GM12878 (cell line): Measurements from ENCODE around the gene TDO2. TPM values are rescaled to one million over a fixed set of nuclear protein-coding genes. Genes with fewer than 3 reads are reported as not detected.

Experiments used
- ATAC-seq: fragments of 200-7000 bp; cut with Tn5 transposase; 3 replicates; pipeline ENCODE4 v1.9.1; 2020; ENCODE audit warnings: mild to moderate bottlenecking, moderate library complexity
- BruUV-seq: library from RNA; stranded (reverse); fragments of 400-500 nt; replicated peaks from 2 replicates; lab custom pipeline; 2021; lab: Mats Ljungman, UMichigan
- CTCF ChIA-PET: fragments of 300-600 bp; sonication (Branson Sonifier 250); formaldehyde crosslinking; extraction: SDS; loops from one replicate; lab custom pipeline; 2021; ENCODE audit warnings: inconsistent platforms; lab: Yijun Ruan, JAX
- POLR2A ChIA-PET: fragments of 350-600 bp; formaldehyde crosslinking; extraction: SDS; loops from one replicate; lab custom pipeline; 2021; ENCODE audit warnings: inconsistent platforms; lab: Charles Lee
- RAD21 ChIA-PET: fragments of 300-600 bp; sonication (Branson Sonifier 250); formaldehyde crosslinking; loops from one replicate; lab custom pipeline; 2023; ENCODE audit warnings: antibody characterized with exemption; ENCODE audit not compliant: unreplicated experiment; lab: Charles Lee
- SMC1A ChIA-PET: fragments of 300-600 bp; sonication (Branson Sonifier 250); formaldehyde crosslinking; loops from one replicate; lab custom pipeline; 2023; ENCODE audit not compliant: unreplicated experiment, uncharacterized antibody; lab: Charles Lee
- DNase-seq: peaks from one replicate; pipeline ENCODE4 v3.0.0-alpha.2; 2011; ENCODE audit warnings: low read depth, low spot score
- FAIRE-seq: peaks from 3 replicates; lab custom pipeline; 2011; peaks lifted over from hg19 to GRCh38; lab: Jason Lieb, UNC
- H2AFZ ChIP-seq: 2 replicates; pipeline ENCODE4 v1.6.0; 2011; ENCODE audit warnings: low read depth, low read length, control low read depth; ENCODE audit not compliant: control insufficient read depth
- H3K27ac ChIP-seq: 2 replicates; pipeline ENCODE4 v1.5.1; 2011; ENCODE audit warnings: control low read depth; ENCODE audit not compliant: control insufficient read depth, insufficient read depth
- H3K27me3 ChIP-seq, 2 experiments: replicated peaks in 1 of 2; 2 replicates each; pipeline versions ENCODE4 v1.6.0 to v1.6.1; 2011; ENCODE audit warnings: low read length in 1 of 2; ENCODE audit not compliant: control insufficient read depth in 2 of 2, insufficient read depth in 2 of 2
- H3K36me3 ChIP-seq, 2 experiments: 2 replicates each; pipeline ENCODE4 v1.5.1; 2011; ENCODE audit warnings: low read length in 1 of 2; ENCODE audit not compliant: control insufficient read depth in 2 of 2, insufficient read depth in 2 of 2
- H3K4me1 ChIP-seq: 2 replicates; pipeline ENCODE4 v1.6.1; 2011; ENCODE audit warnings: mild to moderate bottlenecking, low read length, moderate library complexity, mixed read lengths; ENCODE audit not compliant: control insufficient read depth, insufficient read depth
- H3K4me2 ChIP-seq: 2 replicates; pipeline ENCODE4 v1.6.0; 2011; ENCODE audit warnings: control low read depth; ENCODE audit not compliant: control insufficient read depth, insufficient read depth
- H3K4me3 ChIP-seq: fragments of 200-600 bp; sonication (generic); 2 replicates; pipeline ENCODE4 v1.5.1; 2016
- H3K79me2 ChIP-seq: 2 replicates; pipeline ENCODE4 v1.6.0; 2011; ENCODE audit warnings: low read length; ENCODE audit not compliant: control insufficient read depth, insufficient read depth
- H3K9ac ChIP-seq: 2 replicates; pipeline ENCODE4 v1.8.0; 2011; ENCODE audit warnings: low read length, control low read depth, mixed read lengths; ENCODE audit not compliant: control insufficient read depth, insufficient read depth
- H3K9me3 ChIP-seq: replicated peaks from 3 replicates; pipeline ENCODE4 v1.5.1; 2011; ENCODE audit warnings: mild to moderate bottlenecking, low read length; ENCODE audit not compliant: control insufficient read depth, insufficient read depth
- H4K20me1 ChIP-seq: 2 replicates; pipeline ENCODE4 v1.6.0; 2011; ENCODE audit not compliant: control insufficient read depth, insufficient read depth
- CEBPB ChIP-seq, 2 experiments: fragments of 150-350 bp in 1 of 2; IDR thresholded peaks; 2 replicates each; pipeline ENCODE4 v1.6.1; 2012 to 2014; ENCODE audit warnings: low read depth in 2 of 2, low read length in 2 of 2, borderline replicate concordance in 1 of 2, inconsistent platforms in 1 of 2
- CHD1 ChIP-seq: IDR thresholded peaks from 2 replicates; pipeline ENCODE4 v1.6.1; 2012; ENCODE audit warnings: low read depth, low read length, improper control_type of control experiment
- EGR1 ChIP-seq, 2 experiments: IDR thresholded peaks; 1 replicate in 1 of 2; 2 replicates in 1 of 2; pipeline ENCODE4 v1.6.1; 2011 to 2012; ENCODE audit warnings: low read depth in 2 of 2, low read length in 2 of 2, borderline replicate concordance in 1 of 2, mild to moderate bottlenecking in 1 of 2, moderate library complexity in 1 of 2
- JUND ChIP-seq: IDR thresholded peaks from 2 replicates; pipeline ENCODE4 v1.6.1; 2012; ENCODE audit warnings: low read depth, mild to moderate bottlenecking, low read length, improper control_type of control experiment, moderate library complexity
- MAX ChIP-seq: IDR thresholded peaks from 2 replicates; pipeline ENCODE4 v1.6.1; 2012; ENCODE audit warnings: low read depth, low read length, improper control_type of control experiment
- MLLT1 ChIP-seq: fragments of 450-650 bp; IDR thresholded peaks from 2 replicates; pipeline ENCODE4 v1.6.1; 2016; ENCODE audit warnings: mild to moderate bottlenecking
- MXI1 ChIP-seq: fragments of 150-350 bp; IDR thresholded peaks from 2 replicates; pipeline ENCODE4 v1.6.1; 2011; ENCODE audit warnings: low read depth, mild to moderate bottlenecking, inconsistent platforms, low read length, improper control_type of control experiment
- NR2C1 ChIP-seq: fragments of 450-650 bp; IDR thresholded peaks from 2 replicates; pipeline ENCODE4 v1.6.1; 2017; ENCODE audit warnings: antibody characterized with exemption, mild to moderate bottlenecking, moderate library complexity
- NR2F1 ChIP-seq: fragments of 450-650 bp; conservative IDR thresholded peaks from 2 replicates; pipeline ENCODE4 v1.6.1; 2017; ENCODE audit warnings: mild to moderate bottlenecking
- POLR2AphosphoS2 ChIP-seq: IDR thresholded peaks from 2 replicates; pipeline ENCODE4 v1.6.1; 2011; ENCODE audit warnings: low read depth, mild to moderate bottlenecking, low read length, improper control_type of control experiment, moderate library complexity
- SUZ12 ChIP-seq: fragments of 200-600 bp; sonication (generic); IDR thresholded peaks from one replicate; pipeline ENCODE4 v1.6.1; 2018; ENCODE audit warnings: antibody characterized with exemption, mild to moderate bottlenecking; ENCODE audit not compliant: unreplicated experiment
- ZBTB40 ChIP-seq: fragments of 450-650 bp; IDR thresholded peaks from 2 replicates; pipeline ENCODE4 v1.6.1; 2016; ENCODE audit warnings: mild to moderate bottlenecking, moderate library complexity, borderline replicate concordance
- WGBS: methylation state at CpG from one replicate; pipeline ENCODE4 v1.1.6; 2016; ENCODE audit warnings: low lambda C conversion rate; ENCODE audit not compliant: insufficient replicate concordance, insufficient coverage; ENCODE audit errors: missing lambda C conversion rate; 5-methylcytosine and 5-hydroxymethylcytosine counted together
- in situ Hi-C: fragments of 300-500 bp; cut with MboI; formaldehyde crosslinking; loops from 9 replicates; pipeline ENCODE4 v1.14.3; 2018; ENCODE audit warnings: mixed read lengths
- intact Hi-C: fragments of 100-400 bp; cut with micrococcal nuclease; formaldehyde crosslinking; loops from one replicate; pipeline ENCODE4 v1.14.2; 2022; ENCODE audit not compliant: unreplicated experiment
- polyA plus RNA-seq, 11 experiments: library from polyadenylated mRNA; depleted of rRNA in 4 of 11; unstranded in 6 of 11; stranded (reverse) in 5 of 11; fragments of >200 nt; fragmentation: Nextera tagmentation in 4 of 11; fragmentation: Illumina TruSeq in 1 of 11; extraction: Ambion mirVana in 4 of 11; extraction: Trizol in 1 of 11; gene quantifications; 1 replicate in 1 of 11; 2 replicates in 10 of 11; pipeline versions ENCODE4 v1.2.1 to v1.2.3, GENCODE V29; 2011 to 2016; ENCODE audit warnings: inconsistent platforms in 2 of 11, missing spikeins in 2 of 11, low read depth in 1 of 11
- total RNA-seq, 4 experiments: library from RNA; depleted of rRNA in 3 of 4; stranded (reverse); fragments of >200 nt in 3 of 4; fragmentation: Illumina TruSeq in 1 of 4; extraction: Trizol in 1 of 4; gene quantifications; 2 replicates each; pipeline versions ENCODE4 v1.2.1 to v1.2.3, GENCODE V29; 2013 to 2021

TDO2 gene
- total and polyA plus RNA-seq, 10 of the 15 experiments (the other 5 are each of a cell fraction or from before 2014, with no cell fraction given): 0.12 to 1.5 (median 0.23) TPM; not detected in 1

GRCh38 chr4:155966731-155967395, 63.4 kb downstream of the TDO2 start:
- WGBS: 41% methylated on average over 3 of the region's 3 CpGs
- FAIRE-seq (no peak), DNase-seq (no peak), ATAC-seq (no peak)
- Histone ChIP-seq H3K79me2 (no peaks in the 10 kb centered on the region), H3K9ac (no peak overlapping the region), H3K27me3 (no peaks in the 10 kb centered on the region), H2AFZ (no peak overlapping the region), H3K4me2 (no peak overlapping the region), H4K20me1 (no peaks in the 10 kb centered on the region), H3K36me3 (no peaks in the 10 kb centered on the region), H3K9me3 (no peaks in the 10 kb centered on the region), H3K4me1 (no peaks in the 10 kb centered on the region), H3K4me3 (no peak overlapping the region), H3K27ac (no peak overlapping the region)
- TF ChIP-seq SUZ12: no peak
- TF ChIP-seq MAX: no peak
- no peak for TF ChIP-seq CEBPB (IDR thresholded peaks at IDR 0.05; ENCODE audit: borderline replicate concordance in 1 of 2, low read depth in 2 of 2, low read length in 2 of 2)
- no peak for TF ChIP-seq CHD1
- no peak for TF ChIP-seq MXI1
- TF ChIP-seq JUND: no peak
- TF ChIP-seq EGR1 (IDR thresholded peaks at IDR 0.05; ENCODE audit: borderline replicate concordance in 1 of 2, low read depth in 2 of 2, low read length in 2 of 2): no peak
- TF ChIP-seq MLLT1: no peak
- TF ChIP-seq NR2C1: no peak
- TF ChIP-seq ZBTB40: no peak
- TF ChIP-seq NR2F1: no peak
- no peak for TF ChIP-seq POLR2AphosphoS2
- no TSS peak for BruUV-seq
- CTCF ChIA-PET: interaction anchor here (1.0 to 1.7 kb wide), 4 partner anchors 9 to 1002 kb away, joined by 3 to 5 read pairs (median 3); no protein-coding TSS in a partner anchor
- intact Hi-C loops (no loop called here), in situ Hi-C loops (no loop called here)
- SMC1A ChIA-PET: interaction anchor here (0.9 to 3.1 kb wide), 9 partner anchors 9 to 1001 kb away, joined by 3 to 10 read pairs (median 3); partner anchors contain the start of gene CTSO
- POLR2A ChIA-PET: no interaction called here
- RAD21 ChIA-PET: interaction anchor here (0.9 to 1.9 kb wide), 4 partner anchors 9 to 979 kb away, joined by 3 to 6 read pairs (median 3); partner anchors contain the start of gene CTSO
